Stimulated activated CD4-positive, alpha-beta T cell treated with anti-CD3 and anti-CD28 coated beads, Interleukin-4, amount 100 ng/mL, for 48 hours (primary cell): ENCODE data around the gene NR2F1-AS1.

Source experiments
- DNase-seq, 2 donors: peaks; one replicate each; pipeline ENCODE4 v3.0.0-alpha.2; 2020; ENCODE audit warnings: low read depth in 2 of 2

The NR2F1-AS1 gene

DNA sequence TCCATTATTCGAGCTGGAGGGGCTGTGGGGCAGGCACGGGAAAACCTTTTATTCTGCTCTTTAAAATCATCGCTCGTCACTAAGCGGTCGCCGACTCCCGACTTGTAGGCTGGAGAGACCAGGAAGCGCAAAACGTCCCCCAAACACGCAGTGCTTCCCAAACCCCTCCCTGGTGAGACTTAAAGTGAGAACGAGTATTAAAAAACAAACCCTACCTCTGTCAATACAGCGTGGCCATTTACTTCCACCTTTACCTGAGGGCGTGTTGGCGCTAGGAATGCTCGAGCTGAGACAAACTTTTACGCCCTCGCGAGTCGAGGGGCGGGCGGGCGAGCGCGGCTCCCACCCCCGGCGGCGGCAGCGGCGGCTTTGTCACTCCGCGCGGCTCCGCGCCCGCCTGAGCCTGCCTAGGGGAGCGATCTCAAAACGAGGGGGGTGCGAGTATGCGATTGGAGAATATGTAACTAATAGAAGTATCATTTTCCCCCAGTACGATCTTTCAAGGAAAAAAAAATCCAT is at the start of gene NR2F1-AS1:
TSS of gene NR2F1-AS1 (minus strand) at position 293 of the 519 bp plus-strand sequence.
- DNase-seq: no peak

DNA sequence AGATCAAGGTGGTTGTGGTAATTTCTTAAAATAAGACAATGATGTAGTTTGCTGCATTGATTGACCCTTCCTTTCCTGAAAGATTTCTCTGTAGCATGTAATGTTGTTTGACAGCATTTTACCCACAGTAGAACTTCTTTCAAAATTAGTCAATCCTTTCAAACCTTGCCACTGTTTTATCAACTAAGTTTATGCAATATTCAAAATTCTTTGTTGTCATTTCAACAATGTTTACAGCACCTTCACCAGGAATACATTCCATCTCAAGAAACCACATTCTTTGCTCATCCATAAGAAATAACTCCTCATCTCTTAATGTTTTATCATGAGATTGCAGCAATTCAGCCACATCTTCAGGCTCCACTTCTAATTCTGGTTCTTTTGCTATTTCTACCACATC is 45.8 kb upstream of the NR2F1-AS1 start:
- DNase-seq: no peak

DNA sequence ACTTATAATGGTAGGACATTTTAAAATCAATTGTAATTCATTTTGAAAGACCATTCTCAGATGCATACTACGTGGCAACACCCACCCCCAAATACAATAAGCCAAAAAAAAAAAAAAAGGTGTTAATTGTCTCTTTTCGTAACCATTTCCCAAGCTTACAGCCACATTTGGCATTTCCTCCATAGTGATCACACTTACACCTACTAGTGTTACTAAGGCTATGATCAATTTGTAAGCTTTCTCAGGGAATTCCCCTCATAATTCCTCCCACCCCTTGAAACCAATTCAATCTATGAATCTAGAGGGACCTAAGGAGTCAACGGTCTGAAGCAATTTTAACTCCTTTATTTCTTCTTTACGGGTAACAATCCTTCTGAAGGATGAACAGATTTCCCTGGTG is 42.1 kb upstream of the NR2F1-AS1 start:
- DNase-seq: no peak

DNA sequence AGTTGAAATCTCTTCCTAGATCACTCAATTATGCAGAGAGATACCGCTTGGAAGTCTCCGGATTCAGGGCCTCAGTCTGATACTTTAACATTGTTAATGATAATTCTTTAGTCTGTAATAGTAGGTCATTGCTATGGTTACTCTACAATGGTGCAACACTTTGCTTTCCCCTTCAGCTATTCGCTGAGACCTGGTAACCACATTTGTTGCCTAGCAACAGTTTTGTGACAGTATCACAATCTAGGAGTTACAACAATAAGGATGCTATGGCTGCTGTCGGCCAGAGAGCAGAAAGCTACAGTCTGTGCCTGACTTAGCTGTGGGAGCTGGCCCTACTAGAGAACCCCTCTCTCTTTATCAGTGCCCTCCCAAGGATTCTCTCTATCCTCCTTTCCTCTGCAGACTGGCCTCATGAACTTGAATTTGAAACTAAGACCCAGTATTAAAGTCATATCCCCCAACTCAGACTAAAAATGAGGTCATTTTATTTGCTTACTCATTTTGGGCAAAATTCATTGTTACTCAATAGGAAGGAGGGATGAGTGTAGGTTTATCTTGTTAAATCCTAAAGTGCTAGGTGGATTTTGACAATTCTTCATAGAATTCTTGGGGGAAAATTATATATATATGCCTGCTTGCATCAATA is 41.3 kb upstream of the NR2F1-AS1 start:
- DNase-seq: no peak

DNA sequence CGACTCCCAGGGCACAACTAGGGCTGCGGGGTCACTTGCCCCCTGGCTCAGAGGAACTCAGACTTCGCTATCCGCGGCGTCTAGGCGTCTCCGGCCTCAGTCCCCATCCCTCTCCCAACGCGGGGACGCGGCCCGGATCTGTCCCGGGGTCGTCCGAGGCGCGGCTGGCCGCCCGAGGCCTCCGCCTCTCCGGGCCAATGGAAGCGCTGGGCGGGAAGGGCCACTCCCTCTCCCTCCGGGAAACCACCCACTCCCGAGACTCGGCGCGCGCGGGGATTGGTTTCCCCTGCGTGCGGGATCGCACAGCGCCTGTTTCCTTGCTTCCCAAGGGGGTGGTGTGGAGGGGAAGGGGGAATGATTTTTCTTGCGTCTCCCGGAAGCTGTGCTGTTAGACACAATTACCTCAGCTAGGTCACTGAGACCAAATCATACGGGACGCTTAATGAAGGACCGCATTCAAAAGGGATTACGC is 40.3 kb upstream of the NR2F1-AS1 start:
- DNase-seq: no peak

DNA sequence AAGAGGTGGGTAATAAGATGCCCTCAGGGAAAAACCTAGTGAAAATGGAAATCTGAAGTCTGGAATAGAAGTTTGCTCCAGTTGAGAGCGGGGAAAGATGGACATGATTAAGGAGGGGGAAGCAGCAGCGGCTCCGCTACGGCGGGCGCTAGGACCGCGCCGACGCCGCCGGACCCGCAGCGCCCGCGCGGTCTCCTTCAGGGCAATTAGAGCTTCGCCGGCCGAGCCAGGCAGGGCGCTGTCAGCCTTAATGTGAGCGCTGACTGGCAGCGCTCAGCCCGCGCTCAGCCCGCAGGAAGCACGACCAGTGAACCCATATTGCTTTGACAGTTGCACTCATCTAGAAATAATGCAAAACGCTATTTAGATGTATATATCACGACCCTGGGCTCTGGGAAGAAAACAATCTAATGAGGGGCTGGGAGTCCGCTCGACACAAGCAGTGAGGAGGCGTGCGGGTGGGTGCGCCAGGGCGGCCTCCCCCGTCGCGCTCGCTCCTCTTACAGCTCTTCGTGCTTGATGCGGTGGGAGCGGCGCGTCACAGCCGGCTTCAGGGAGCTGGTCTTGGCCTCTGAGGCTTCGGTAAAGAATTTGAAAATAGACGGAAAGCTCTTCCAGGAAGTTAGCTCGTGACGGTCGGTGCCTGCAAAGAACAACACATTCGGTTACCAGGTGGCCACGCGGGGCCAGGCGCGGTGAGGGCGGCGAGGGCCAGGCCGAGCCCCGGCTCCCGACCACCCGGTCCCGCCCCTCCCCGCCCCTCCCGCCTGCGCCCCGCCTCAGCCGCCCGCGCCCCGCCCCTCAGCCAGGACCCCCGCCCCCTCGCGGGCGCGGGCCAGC is 39.7 kb upstream of the NR2F1-AS1 start:
- DNase-seq: peak; percentile 37 to 39

DNA sequence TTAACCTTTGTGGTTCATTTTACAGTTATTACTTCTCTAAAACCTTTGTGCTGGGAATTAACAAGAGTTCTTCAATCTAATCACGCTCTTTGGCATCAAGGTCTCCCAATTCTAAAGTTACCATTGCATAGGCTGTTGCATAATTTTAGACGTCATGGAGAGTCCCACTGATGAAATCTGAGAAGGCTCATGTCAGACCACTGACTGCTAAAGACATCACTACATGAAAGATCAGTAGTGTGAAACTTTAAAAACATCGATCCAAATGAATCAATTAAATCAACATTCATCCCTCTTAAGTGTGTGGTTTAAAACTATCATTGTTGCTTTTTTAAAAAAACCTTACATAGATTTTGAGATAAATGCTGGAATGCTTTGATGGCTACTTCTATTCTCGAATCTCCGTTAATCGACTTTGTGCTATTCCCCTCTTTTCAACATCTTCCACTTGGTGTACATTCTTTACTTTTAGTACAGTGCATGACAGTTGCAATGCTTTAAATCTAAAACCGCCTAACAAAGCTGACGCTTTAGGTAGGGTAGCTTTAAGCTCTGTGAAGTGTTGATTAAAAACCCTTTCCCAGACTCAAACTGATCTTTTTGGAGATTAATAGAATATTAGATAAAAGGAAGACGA is 35.6 kb upstream of the NR2F1-AS1 start:
- no peak for DNase-seq

DNA sequence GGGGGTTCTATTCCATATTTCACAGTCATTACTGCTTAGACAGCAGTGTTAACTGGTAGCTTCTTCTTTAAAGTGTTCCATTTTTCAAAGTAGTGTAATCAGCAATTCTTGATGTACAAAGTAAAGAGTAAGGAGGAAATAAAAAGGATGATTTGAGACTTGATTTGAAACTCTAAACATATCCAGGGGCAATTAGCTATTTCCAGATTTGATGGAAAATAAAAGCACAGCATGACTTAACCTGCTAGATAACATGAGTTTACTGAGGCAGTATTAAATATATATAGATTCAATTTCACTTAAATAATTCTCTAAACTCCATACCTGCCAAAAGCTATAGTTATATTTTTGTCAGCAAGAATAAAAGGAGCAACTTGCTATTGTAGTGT is 31.8 kb upstream of the NR2F1-AS1 start:
- DNase-seq: no peak

DNA sequence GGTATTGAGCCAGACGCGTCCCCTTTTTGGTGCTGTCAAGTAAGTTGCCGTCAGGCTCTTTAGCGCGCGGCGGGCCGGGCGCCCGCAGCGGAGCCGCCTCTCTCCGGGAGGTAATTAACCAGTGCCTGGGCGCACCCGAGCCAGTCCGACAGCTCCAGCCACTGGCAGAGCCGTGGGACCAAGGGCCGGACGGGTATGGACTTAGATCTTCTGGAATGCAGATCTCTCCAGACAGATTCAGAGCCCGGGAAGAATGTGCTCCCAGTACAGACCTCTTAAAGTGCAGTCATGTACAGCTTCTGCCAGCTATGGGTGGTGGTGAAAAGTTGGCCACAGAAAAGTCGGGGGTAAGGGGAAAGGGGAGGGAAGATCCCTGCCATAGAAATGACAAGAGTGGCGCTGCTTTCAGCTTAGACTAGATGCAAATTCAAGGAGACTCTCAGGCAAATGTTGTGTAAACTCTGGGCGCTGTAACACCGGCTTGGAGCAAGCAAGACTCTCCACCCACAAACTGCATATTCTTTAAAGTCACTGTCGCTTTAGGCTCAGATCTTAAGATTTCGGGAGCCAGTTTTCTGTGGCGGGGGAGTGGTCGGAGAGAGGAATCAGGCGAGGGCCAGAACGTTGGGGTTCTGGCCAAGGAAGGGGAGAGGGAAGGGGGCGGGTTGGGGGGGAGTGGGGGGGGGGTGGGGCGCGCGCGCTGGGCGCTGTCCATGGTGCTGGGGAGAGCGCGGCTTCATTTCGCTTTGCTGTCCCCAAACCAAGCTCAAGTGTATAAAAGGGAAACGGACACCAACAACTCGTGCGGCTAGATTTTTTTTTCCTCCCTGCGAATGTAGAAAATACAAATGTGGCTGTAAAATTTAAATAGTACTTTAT is 31.2 kb upstream of the NR2F1-AS1 start:
- no peak for DNase-seq

DNA sequence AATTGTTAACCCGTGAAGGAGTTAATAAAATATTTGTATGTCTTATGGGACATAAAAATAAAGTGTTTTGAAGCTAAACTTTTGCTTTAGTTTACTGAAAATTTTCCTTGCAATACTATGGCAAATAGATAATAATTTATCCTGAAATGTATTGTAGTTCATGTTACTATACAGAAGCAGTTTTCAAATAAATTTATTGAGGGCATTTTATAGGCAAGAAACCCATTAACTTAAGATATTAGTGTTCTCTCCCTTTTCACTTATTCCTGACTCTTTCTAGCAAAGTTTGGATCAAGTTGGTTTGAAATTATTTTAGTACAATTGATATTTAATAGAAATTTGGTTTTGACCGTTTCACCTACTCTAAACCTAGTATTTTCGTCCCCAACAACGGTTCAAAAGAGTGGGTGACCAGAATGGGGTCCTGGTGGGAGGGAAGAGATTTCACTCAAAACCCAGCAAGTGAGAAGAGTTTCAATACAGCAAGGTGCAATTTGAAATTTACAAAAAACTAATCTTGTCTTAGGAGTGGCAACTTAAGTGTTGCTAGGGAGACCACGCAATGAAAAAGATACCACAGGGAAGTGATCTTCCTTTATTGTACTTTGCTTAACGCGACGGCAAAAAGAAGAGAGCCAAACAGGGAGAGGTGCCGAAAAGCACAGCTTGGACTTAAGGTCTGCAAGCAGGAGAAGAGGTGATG is 30.4 kb upstream of the NR2F1-AS1 start:
- no peak for DNase-seq

DNA sequence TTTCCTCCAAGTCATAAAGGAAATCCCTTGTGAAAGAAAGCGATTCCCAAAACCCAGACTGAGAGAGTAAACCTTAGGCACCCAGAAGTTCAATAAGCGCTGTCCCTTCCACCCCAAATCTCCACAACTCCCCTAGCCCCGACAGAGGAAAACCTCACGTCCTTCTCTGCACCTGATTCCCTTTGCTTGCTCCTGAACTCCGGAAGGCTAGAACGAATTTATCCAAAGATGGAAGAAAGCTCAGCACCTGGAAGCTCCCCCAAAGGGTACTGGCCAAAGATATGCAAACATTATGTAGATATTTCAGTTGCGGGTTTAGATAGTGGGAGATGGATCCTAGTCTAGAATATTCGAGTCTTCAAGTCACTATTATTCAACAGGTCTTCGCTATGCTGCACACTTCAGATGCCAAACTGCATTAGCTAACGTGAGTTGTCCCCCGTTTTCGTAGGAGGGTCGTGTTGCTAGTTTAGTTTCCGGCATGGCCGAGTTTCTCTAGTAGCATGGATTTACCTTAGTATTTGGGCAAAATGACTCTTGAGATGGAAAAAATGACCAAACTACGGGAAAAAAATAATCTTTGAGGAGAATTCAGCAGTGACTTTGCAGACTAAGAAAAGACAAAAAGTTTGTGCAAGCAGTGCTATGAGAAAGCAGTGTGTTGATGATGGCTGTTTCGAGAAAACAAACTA is 29.7 kb upstream of the NR2F1-AS1 start:
- DNase-seq: no peak

DNA sequence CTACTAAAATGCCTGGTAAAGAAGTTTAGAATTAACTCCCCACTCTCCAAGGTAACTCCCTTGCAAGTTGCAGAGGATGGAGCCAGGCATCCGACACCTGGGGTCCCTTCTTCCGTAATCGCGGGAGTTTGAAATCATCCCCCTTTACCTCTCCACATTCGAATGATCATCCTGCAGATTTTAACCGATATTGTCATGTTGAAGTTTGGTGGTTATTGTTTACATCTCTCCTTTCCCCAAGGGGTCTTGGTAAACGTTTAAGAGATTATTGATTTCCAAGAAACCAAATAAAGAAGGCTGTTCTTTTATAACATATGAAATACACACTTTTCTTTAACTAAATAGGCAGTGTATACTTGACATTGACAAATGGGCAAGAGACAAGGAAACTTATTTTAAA is 28.7 kb upstream of the NR2F1-AS1 start:
- no peak for DNase-seq

DNA sequence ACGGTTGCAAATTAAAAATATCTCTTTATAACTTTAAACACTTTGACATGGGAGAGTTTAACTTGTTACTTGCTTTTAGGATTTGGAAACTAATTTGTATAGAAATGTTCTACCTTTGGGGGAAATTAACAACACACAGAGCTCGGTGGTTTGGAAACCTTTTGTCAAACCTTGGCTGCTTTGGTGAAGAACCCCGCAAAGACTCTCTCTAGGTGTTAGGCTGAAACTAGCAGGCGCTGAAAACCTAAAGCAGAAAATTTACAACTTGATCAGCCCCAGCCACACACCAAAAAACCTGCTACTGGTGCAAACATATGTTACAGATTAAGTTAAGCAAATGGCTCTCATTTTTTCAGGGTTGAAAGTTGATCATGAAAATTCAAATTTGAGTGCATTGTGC is 27.8 kb upstream of the NR2F1-AS1 start:
- DNase-seq: no peak

DNA sequence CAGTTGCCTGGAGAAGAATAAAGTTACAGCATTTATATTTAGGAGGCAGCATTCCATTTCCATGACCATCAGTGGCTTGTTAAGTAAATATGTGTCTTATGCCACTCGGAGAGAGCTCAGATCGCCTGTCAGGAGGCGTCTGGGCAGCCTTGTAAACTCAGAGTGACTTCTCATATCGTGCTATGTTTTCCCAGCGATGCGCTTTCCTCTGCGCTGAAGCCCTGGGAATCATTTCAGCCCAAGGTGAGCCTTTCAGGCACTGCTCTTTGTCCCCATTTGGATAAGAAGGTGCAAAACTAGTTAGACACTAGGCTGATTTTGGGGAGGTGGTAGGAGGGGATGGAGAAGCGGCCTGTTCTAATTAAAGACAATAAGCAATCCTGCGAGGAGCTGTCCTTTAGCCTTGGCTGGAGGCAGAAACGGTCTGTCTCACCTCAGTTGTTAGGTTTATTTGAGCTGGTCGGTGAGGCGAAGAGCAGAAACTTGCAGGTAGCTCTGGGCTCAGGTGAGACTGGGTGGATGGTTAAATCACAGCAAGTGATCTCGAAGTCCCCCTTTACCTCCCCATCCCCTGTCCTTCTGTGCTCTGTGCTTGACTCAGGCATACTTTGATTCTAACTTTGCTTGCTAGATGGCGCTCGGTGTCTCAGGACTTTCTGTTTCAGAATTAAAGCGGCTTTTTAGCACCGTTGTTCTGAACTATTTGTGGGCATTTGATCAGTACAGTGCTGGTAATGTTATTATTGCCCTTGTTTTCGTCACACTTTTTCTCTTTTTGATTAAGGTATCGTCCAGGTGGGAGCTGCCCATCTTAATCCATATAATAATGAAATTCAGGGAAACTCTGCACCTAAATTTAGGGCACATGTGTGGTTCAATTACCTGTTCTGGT is 26.6 kb upstream of the NR2F1-AS1 start:
- DNase-seq: no peak

DNA sequence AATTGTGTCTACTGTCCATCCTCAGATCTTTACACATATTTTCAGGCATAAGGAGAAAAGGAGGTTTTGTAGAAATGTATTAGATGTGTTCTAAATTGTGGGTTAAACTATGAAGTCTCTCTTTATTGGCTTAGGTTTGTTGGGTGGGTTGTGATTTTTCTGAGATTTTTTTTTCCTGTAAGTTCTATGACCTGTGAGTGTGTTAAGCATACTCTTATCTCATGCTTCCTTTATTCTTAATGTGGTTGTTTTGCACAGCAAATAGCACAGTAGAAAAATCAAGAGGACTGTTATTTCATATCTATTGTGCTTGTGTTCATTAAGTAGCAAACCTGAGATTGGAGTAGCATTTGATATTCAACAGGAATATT is 25.3 kb upstream of the NR2F1-AS1 start:
- no peak for DNase-seq

DNA sequence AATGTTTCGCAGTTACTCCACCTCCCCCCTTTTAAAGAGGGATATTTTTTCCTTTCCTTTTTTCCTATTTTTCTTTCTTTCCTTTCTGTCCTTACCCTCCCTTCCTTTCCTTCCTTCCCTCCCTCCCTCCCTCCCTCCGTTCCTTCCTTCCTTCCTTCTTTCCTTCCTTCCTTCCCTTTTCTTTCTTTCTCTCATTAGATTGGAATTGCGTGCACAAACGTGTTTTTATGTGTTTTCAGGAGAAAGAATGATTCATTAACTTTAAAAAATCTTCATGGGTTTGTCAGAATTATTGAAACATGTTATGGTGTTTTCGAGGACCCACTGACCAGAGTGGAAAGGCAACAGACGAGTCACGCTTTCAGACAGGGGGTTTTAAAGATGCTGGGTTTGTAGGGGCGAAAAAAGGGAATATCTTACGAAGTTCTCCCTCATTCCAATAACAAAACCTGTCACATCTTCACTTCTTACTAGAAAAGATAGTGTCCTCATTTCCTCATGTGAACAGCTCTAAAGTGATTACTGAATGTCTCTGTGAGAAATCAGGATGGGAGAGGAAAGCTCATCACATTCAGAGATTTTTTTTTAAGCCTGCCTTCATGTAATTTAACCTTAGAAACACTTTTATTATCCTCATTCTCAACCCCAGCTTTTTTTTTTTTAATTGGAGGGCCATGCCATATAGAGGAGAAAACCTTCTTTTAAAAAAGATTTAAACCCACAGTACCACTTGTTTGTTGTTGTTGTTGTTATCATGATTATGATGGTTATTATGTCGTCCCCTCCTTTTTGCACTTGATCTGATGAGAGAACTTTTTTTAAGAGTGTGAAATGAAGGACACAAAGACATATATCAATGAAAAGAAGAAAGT is 23.9 kb upstream of the NR2F1-AS1 start:
- DNase-seq: no peak

DNA sequence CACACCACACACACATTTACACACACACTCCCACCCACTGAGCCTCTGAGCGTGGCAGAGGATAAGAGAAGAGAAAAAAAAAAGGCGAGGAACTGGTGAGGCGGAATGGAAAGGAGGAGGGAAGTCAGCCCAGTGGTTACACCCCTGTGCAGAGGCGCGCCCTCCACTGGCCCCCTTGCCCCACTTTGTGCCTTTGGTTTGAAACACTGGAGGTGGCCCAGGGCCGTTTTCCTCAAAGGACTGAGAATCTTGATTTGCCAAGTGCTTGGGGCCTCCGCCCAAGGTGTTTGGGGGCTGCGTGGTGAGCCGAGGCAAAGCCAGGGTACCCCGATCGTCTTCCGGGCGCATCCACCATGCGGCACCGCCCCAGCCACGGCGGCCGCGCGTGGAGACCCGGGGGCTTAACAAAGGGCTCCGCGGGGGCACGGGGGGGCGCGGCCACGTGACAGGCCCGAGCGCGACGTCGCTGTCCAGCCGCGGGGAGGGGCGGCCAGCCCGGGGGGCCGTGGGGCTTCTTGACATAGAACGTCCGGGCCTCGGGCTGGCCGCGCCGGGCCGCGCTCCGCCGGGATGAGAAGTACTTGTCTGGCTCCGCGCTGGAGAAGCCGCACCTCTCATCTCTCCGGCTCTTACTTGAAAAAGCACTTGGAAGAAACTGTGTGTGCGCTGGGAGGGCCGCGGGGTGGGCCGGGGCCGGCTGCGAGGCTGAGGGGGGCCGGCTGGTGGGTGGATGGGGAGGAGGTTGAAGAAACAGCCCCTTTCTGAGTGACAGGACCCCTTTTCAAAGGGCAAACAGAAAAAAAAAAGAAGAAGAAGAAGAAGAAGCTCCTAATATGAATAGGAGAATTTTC is 23.0 kb upstream of the NR2F1-AS1 start:
- no peak for DNase-seq
